IMR-90 (cell line): Measurements from ENCODE around the gene TMX2. TPM values are rescaled to one million over a fixed set of nuclear protein-coding genes. Genes with fewer than 3 reads are reported as not detected.
A peak's percentile ranks its signal among the peaks of the same experiment; 100 is the strongest.

Experiments used
- ATAC-seq: fragments of 200-7000 bp; cut with Tn5 transposase; 2 replicates; pipeline ENCODE4 v1.9.1; 2020; ENCODE audit warnings: low read depth, mild to moderate bottlenecking, moderate library complexity
- BruUV-seq: library from RNA; stranded (reverse); fragments of 400-500 nt; replicated peaks from 2 replicates; lab custom pipeline; 2021; lab: Mats Ljungman, UMichigan
- CTCF ChIA-PET: fragments of 300-600 bp; formaldehyde crosslinking; extraction: SDS; loops from one replicate; lab custom pipeline; 2021; ENCODE audit warnings: antibody characterized with exemption; lab: Yijun Ruan, JAX
- POLR2A ChIA-PET: fragments of 300-600 bp; sonication (Branson Sonifier 250); formaldehyde crosslinking; loops from one replicate; lab custom pipeline; 2022; ENCODE audit warnings: antibody characterized with exemption; ENCODE audit not compliant: unreplicated experiment; lab: Charles Lee
- DNase-seq: peaks from one replicate; pipeline ENCODE4 v3.0.0; 2013
- H2AFZ ChIP-seq: replicated peaks from 2 replicates; pipeline ENCODE3; 2013; ENCODE audit warnings: low read length, mild to moderate bottlenecking; ENCODE audit not compliant: poor library complexity
- H2AK5ac ChIP-seq: 2 replicates; pipeline ENCODE4 v1.6.1; 2013; ENCODE audit warnings: low read depth, low read length, inconsistent platforms
- H2AK9ac ChIP-seq: replicated peaks from 2 replicates; pipeline ENCODE3; 2013; ENCODE audit warnings: mild to moderate bottlenecking, low read depth, low read length, moderate library complexity; ENCODE audit not compliant: poor library complexity
- H2BK120ac ChIP-seq: 2 replicates; pipeline ENCODE4 v1.6.1; 2013; ENCODE audit warnings: low read depth, low read length, inconsistent platforms
- H2BK15ac ChIP-seq: 3 replicates; pipeline ENCODE4 v1.6.1; 2013; ENCODE audit warnings: low read depth, low read length, inconsistent platforms
- H2BK20ac ChIP-seq: 2 replicates; pipeline ENCODE4 v1.6.1; 2013; ENCODE audit warnings: low read depth, mild to moderate bottlenecking, inconsistent platforms, low read length, moderate library complexity
- H2BK5ac ChIP-seq: 2 replicates; pipeline ENCODE4 v1.6.1; 2013; ENCODE audit warnings: mild to moderate bottlenecking, low read depth, low read length, inconsistent platforms; ENCODE audit not compliant: poor library complexity, severe bottlenecking
- H3K14ac ChIP-seq: replicated peaks from 2 replicates; pipeline ENCODE4 v1.6.1; 2013; ENCODE audit warnings: low read depth, low read length, inconsistent platforms
- H3K18ac ChIP-seq: 2 replicates; pipeline ENCODE4 v1.6.1; 2013; ENCODE audit warnings: low read depth, low read length, control low read depth
- H3K23ac ChIP-seq: 2 replicates; pipeline ENCODE4 v1.6.1; 2013; ENCODE audit warnings: low read depth, low read length, inconsistent platforms
- H3K27ac ChIP-seq: 2 replicates; pipeline ENCODE4 v1.5.1; 2013; ENCODE audit warnings: mild to moderate bottlenecking, control low read depth, low read length; ENCODE audit not compliant: insufficient read depth
- H3K27me3 ChIP-seq: 2 replicates; pipeline ENCODE4 v1.6.1; 2013; ENCODE audit warnings: low read length; ENCODE audit not compliant: control insufficient read depth, insufficient read depth
- H3K36me3 ChIP-seq: 2 replicates; pipeline ENCODE4 v1.6.1; 2013; ENCODE audit warnings: low read length, mixed read lengths; ENCODE audit not compliant: control insufficient read depth, insufficient read depth
- H3K4ac ChIP-seq: 2 replicates; pipeline ENCODE4 v1.6.1; 2013; ENCODE audit warnings: low read depth, low read length, inconsistent platforms
- H3K4me1 ChIP-seq: 2 replicates; pipeline ENCODE4 v1.6.1; 2013; ENCODE audit warnings: low read length, mixed read lengths; ENCODE audit not compliant: control insufficient read depth, insufficient read depth
- H3K4me2 ChIP-seq: 2 replicates; pipeline ENCODE4 v1.6.1; 2013; ENCODE audit warnings: low read depth, mild to moderate bottlenecking, control low read depth, low read length, moderate library complexity
- H3K4me3 ChIP-seq: 2 replicates; pipeline ENCODE4 v1.5.1; 2013; ENCODE audit warnings: low read depth, mild to moderate bottlenecking, control low read depth, low read length, moderate library complexity; ENCODE audit not compliant: insufficient read depth
- H3K56ac ChIP-seq: 2 replicates; pipeline ENCODE4 v1.6.1; 2013; ENCODE audit warnings: low read length, inconsistent platforms; ENCODE audit not compliant: insufficient read depth; ENCODE audit errors: extremely low read depth
- H3K79me1 ChIP-seq, 2 experiments: 2 replicates each; pipeline ENCODE4 v1.6.1; 2013; ENCODE audit warnings: low read length in 2 of 2, inconsistent platforms in 1 of 2, low read depth in 1 of 2
- H3K9ac ChIP-seq: 2 replicates; pipeline ENCODE4 v1.6.1; 2013; ENCODE audit warnings: low read depth, low read length, control low read depth
- H3K9me1 ChIP-seq: 2 replicates; pipeline ENCODE4 v1.6.1; 2013; ENCODE audit warnings: low read length, inconsistent platforms; ENCODE audit not compliant: insufficient read depth
- H3K9me3 ChIP-seq: 2 replicates; pipeline ENCODE4 v1.6.1; 2013; ENCODE audit warnings: low read length; ENCODE audit not compliant: control insufficient read depth, insufficient read depth
- H4K20me1 ChIP-seq: 2 replicates; pipeline ENCODE4 v1.6.1; 2013; ENCODE audit warnings: low read length, inconsistent platforms; ENCODE audit not compliant: insufficient read depth
- H4K5ac ChIP-seq: 2 replicates; pipeline ENCODE4 v1.6.1; 2013; ENCODE audit warnings: mild to moderate bottlenecking, low read depth, low read length, control low read depth
- H4K8ac ChIP-seq, 2 experiments: 2 replicates each; pipeline ENCODE4 v1.6.1; 2013; ENCODE audit warnings: low read depth in 2 of 2, low read length in 2 of 2, control low read depth in 1 of 2, inconsistent platforms in 1 of 2
- H4K91ac ChIP-seq: 2 replicates; pipeline ENCODE4 v1.6.1; 2013; ENCODE audit warnings: low read depth, low read length, inconsistent platforms; ENCODE audit not compliant: insufficient read depth
- BHLHE40 ChIP-seq: fragments of 150-350 bp; IDR thresholded peaks from 2 replicates; pipeline ENCODE4 v1.6.1; 2016; ENCODE audit warnings: mild to moderate bottlenecking, low read depth, low read length
- FOS ChIP-seq: fragments of 150-350 bp; IDR thresholded peaks from 2 replicates; pipeline ENCODE4 v1.6.1; 2016; ENCODE audit warnings: low read depth, low read length
- MAFK ChIP-seq: IDR thresholded peaks from 2 replicates; pipeline ENCODE4 v1.6.1; 2012; ENCODE audit warnings: low read depth, low read length, improper control_type of control experiment
- MAZ ChIP-seq: IDR thresholded peaks from 2 replicates; pipeline ENCODE4 v1.6.1; 2012; ENCODE audit warnings: low read depth, mild to moderate bottlenecking, low read length, improper control_type of control experiment, moderate library complexity, borderline replicate concordance
- NFE2L2 ChIP-seq: fragments of 150-350 bp; IDR thresholded peaks from 2 replicates; pipeline ENCODE4 v1.6.1; 2016; ENCODE audit warnings: low read depth, mild to moderate bottlenecking, low read length
- POLR2A ChIP-seq: IDR thresholded peaks from 2 replicates; pipeline ENCODE4 v1.6.1; 2012; ENCODE audit warnings: mild to moderate bottlenecking, low read depth, low read length
- RAD21 ChIP-seq: IDR thresholded peaks from 2 replicates; pipeline ENCODE4 v1.6.1; 2012; ENCODE audit warnings: low read length, improper control_type of control experiment
- USF2 ChIP-seq: fragments of 150-350 bp; IDR thresholded peaks from 2 replicates; pipeline ENCODE4 v1.6.1; 2017; ENCODE audit warnings: mild to moderate bottlenecking, antibody characterized with exemption, low read length, low read depth
- WGBS, 2 experiments: methylation state at CpG; one replicate each; pipeline versions ENCODE4 v1.1.5 to v1.1.7; 2013; ENCODE audit warnings: missing lambda C conversion rate in 2 of 2; ENCODE audit not compliant: insufficient read length in 1 of 2; ENCODE audit errors: extremely low coverage in 2 of 2; 5-methylcytosine and 5-hydroxymethylcytosine counted together
- dilution Hi-C: fragments of 300-500 bp; cut with HindIII; formaldehyde crosslinking; loops from one replicate; pipeline ENCODE4 v1.14.3; 2018; ENCODE audit warnings: low sequenced_read_pairs; ENCODE audit not compliant: unreplicated experiment
- in situ Hi-C: fragments of 300-500 bp; cut with MboI; formaldehyde crosslinking; loops from 3 replicates; pipeline ENCODE4 v1.14.3; 2019; ENCODE audit warnings: low sequenced_read_pairs, inconsistent platforms, mixed read lengths
- intact Hi-C: fragments of 100-400 bp; cut with micrococcal nuclease; formaldehyde crosslinking; loops from 2 replicates; pipeline ENCODE4 v1.10.0; 2022
- polyA plus RNA-seq, 3 experiments: library from polyadenylated mRNA; depleted of rRNA; stranded (reverse); fragments of >200 nt; gene quantifications; 2 replicates each; pipeline ENCODE4 v1.2.3, GENCODE V29; 2012; ENCODE audit warnings: low replicate concordance in 1 of 3
- total RNA-seq: library from RNA; depleted of rRNA; stranded (reverse); fragments of >200 nt; gene quantifications from 2 replicates; pipeline ENCODE4 v1.2.3, GENCODE V29; 2012

Gene TMX2
- total and polyA plus RNA-seq, 2 of the 4 experiments (the other 2 are of a cell fraction), result 60.3 to 103 TPM

- dilution Hi-C loops, result no loop called here
- H4K8ac ChIP-seq, result peak overlapping the region; percentile 31 to 46; a peak in 3 of 4 replicates
- peaks cover 23% of the 10 kb centered on the region for H3K9me1 ChIP-seq
- peak overlapping the region; percentile 46 for H2BK120ac ChIP-seq
- H3K9ac ChIP-seq, result peak overlapping the region; percentile 73
- H3K4me1 ChIP-seq, result peaks cover 31% of the 10 kb centered on the region
- peak overlapping the region; percentile 61; the same call in 1 of the 2 replicates for H2AK5ac ChIP-seq
- DNase-seq (peak; percentile 98), ATAC-seq (peak; percentile 88)
- ChIA-PET CTCF (interaction anchor here (0.6 to 1.6 kb wide), 4 partner anchors 14 to 545 kb away, joined by 4 to 7 read pairs (median 4); partner anchors contain the start of gene CTNND1), POLR2A (interaction anchor here (0.7 to 1.1 kb wide), 2 partner anchors 14 to 17 kb away, joined by 3 to 7 read pairs; partner anchors contain the start of gene CTNND1)
- no peaks in the 10 kb centered on the region for H3K27me3 ChIP-seq
- peak overlapping the region; percentile 69; the same call in 1 of the 2 replicates for H3K18ac ChIP-seq
- peak overlapping the region; percentile 88 for H3K27ac ChIP-seq
- peak overlapping the region; percentile 57 for H3K14ac ChIP-seq
- peaks cover 98% of the 10 kb centered on the region for H4K20me1 ChIP-seq
- H4K5ac ChIP-seq, result peak overlapping the region; percentile 60
- H3K56ac ChIP-seq, result peak overlapping the region; percentile 41; the same call in 1 of the 2 replicates
- H3K4me2 ChIP-seq, result peak overlapping the region; percentile 89
- peak overlapping the region; percentile 33 for H2AK9ac ChIP-seq
- peak overlapping the region; percentile 22; the same call in 1 of the 3 replicates for H2BK15ac ChIP-seq
- peak overlapping the region; percentile 68; the same call in 1 of the 2 replicates for H3K4ac ChIP-seq
- no TSS peak for BruUV-seq
- peak overlapping the region; percentile 71 for H2BK5ac ChIP-seq
- peak overlapping the region; percentile 61 for H3K23ac ChIP-seq
- in situ Hi-C loops, result no loop called here
- TF ChIP-seq RAD21, result no peak
- TF ChIP-seq BHLHE40, result peak; percentile 58; the same call in 1 of the 2 replicates
- no peak; the same call in 1 of the 2 replicates for TF ChIP-seq POLR2A
- no peak for TF ChIP-seq NFE2L2
- TF ChIP-seq FOS, result peak; percentile 21; the same call in 1 of the 2 replicates
- peak; percentile 65 for TF ChIP-seq MAZ
- TF ChIP-seq USF2, result 0 out of 2 replicates have a peak, but pooled peaks have one; percentile 17
- peak; percentile 57; the same call in 1 of the 2 replicates for TF ChIP-seq MAFK
- peaks cover 5% of the 10 kb centered on the region for H3K36me3 ChIP-seq
- H3K79me1 ChIP-seq, result peaks cover 14 to 72% of the 10 kb centered on the region in 2 experiments; a peak in 3 of 4 replicates
- H3K9me3 ChIP-seq, result no peaks in the 10 kb centered on the region
- peak overlapping the region; percentile 51 for H4K91ac ChIP-seq
- peak overlapping the region; percentile 70 for H2BK20ac ChIP-seq
- no peak overlapping the region for H2AFZ ChIP-seq
- intact Hi-C loops, result loop anchor here (2.0 kb wide), 1 partner anchor 38 kb away; the partner anchor contains the start of gene SELENOH
- H3K4me3 ChIP-seq, result peak overlapping the region; percentile 21; the same call in 1 of the 2 replicates
- 0% methylated on average over 2 of the region's 6 CpGs; no CpG with 5 or more reads in 1 of the 2 experiments for WGBS, 2 experiments
Observed at GRCh38 chr11:57778318-57779037, 66.1 kb downstream of the TMX2 start.
